ENCODE results near the gene NEURL1B. TPM values are rescaled to one million over a fixed set of nuclear protein-coding genes. Genes with fewer than 3 reads are reported as not detected.

NEURL1B gene
- total and polyA plus RNA-seq, 4 donors, result 1.5 to 10.0 (median 5.5) TPM

GRCh38 chr5:172664681-172665541, 23.8 kb downstream of the NEURL1B start:
- Histone ChIP-seq H3K4me3 (ENCODE audit: low read depth in 1 of 3, low read length in 3 of 3) (no peak overlapping the region), H3K9me3 (ENCODE audit: control insufficient read depth in 4 of 4, low read length in 3 of 4) (no peaks in the 10 kb centered on the region), H3K9ac (ENCODE audit: low read depth in 1 of 2, low read length in 2 of 2) (no peak overlapping the region), H3K27me3 (ENCODE audit: control insufficient read depth in 4 of 4, insufficient read depth in 4 of 4, low read length in 3 of 4) (no peaks in the 10 kb centered on the region), H3K4me1 (ENCODE audit: control insufficient read depth in 4 of 4, insufficient read depth in 4 of 4, low read length in 3 of 4) (peaks cover 4 to 13% (median 12%) of the 10 kb centered on the region in 4 donors), H3K27ac (ENCODE audit: low read depth in 1 of 2, low read length in 2 of 2) (no peak overlapping the region), H3K36me3 (ENCODE audit: control insufficient read depth in 4 of 4, insufficient read depth in 3 of 4, low read depth in 1 of 4, low read length in 3 of 4) (no peaks in the 10 kb centered on the region)
- WGBS, result 83% methylated on average over 16 of the region's 16 CpGs
- DNase-seq (ENCODE audit: low spot score), result no peak
- no peak for TF ChIP-seq RXRA (IDR thresholded peaks at IDR 0.05)
- no peak for TF ChIP-seq FOXA2 (IDR thresholded peaks at IDR 0.05)
- no peak for TF ChIP-seq REST (IDR thresholded peaks at IDR 0.05)
- TF ChIP-seq YY1 (IDR thresholded peaks at IDR 0.05), result no peak
- TF ChIP-seq RAD21 (IDR thresholded peaks at IDR 0.05), result no peak
- no peak for TF ChIP-seq JUND (IDR thresholded peaks at IDR 0.05)
- TF ChIP-seq ZBTB33 (IDR thresholded peaks at IDR 0.05), result no peak
- TF ChIP-seq ATF3 (IDR thresholded peaks at IDR 0.05), result no peak
- TF ChIP-seq HNF4A (conservative IDR thresholded peaks at IDR 0.05), result no peak
- no peak for TF ChIP-seq CTCF (IDR thresholded peaks at IDR 0.05; ENCODE audit: low read depth, low read length, missing input control)
- TF ChIP-seq HNF4G (IDR thresholded peaks at IDR 0.05), result no peak
- no peak for TF ChIP-seq GABPA (IDR thresholded peaks at IDR 0.05 in 1 of 2, conservative IDR thresholded peaks at IDR 0.05 in 1 of 2)
- TF ChIP-seq TAF1 (conservative IDR thresholded peaks at IDR 0.05), result no peak
- no peak for TF ChIP-seq EGR1 (IDR thresholded peaks at IDR 0.05; ENCODE audit: low read depth in 2 of 2)
- no peak for TF ChIP-seq NR2F2 (IDR thresholded peaks at IDR 0.05)
- no peak for TF ChIP-seq MAX (IDR thresholded peaks at IDR 0.05)
- TF ChIP-seq FOXA1 (IDR thresholded peaks at IDR 0.05), result no peak
